ENCODE data around the gene HIF3A. TPM values are rescaled to one million over a fixed set of nuclear protein-coding genes. Genes with fewer than 3 reads are reported as not detected.
"Not testable (repeated sequence)": the region's sequence is repeated elsewhere in the genome, so short reads cannot be mapped to it uniquely, and the experiment has no call there.

The HIF3A gene
- total RNA-seq, 1 experiment from 2014 or later, result 5.2 TPM

DNA sequence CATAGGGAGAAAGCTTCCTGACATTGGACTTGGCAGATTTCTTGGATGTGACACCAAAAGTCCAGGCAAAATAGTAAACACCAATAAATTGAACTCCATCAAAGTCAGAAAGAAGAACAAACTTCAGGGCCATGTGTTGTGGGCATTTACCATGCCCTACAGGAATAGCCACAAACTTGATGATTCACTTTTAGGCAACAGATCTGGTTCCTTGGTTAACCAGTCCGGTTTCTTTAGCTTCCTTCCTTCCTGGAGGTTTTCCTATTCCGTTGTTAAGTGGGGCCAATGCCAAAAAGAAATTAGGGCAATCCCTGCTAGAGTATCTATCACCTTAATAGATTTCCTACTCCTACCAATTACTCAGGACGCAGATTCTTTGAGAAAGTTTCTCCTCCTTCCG is 42.1 kb upstream of the HIF3A start:
- DNase-seq, result no peak
- Mint-ChIP-seq H3K4me1 (ENCODE audit: low read depth, unreplicated experiment) (peaks cover 20% of the 10 kb centered on the region), H3K4me3 (ENCODE audit: unreplicated experiment) (no peak overlapping the region), H3K36me3 (ENCODE audit: insufficient read depth, unreplicated experiment) (peaks cover 6% of the 10 kb centered on the region), H3K9me3 (ENCODE audit: unreplicated experiment) (no peaks in the 10 kb centered on the region), H3K27me3 (ENCODE audit: insufficient read depth, unreplicated experiment) (no peaks in the 10 kb centered on the region), H3K27ac (ENCODE audit: unreplicated experiment) (no peak overlapping the region)
- BruUV-seq (replicated peaks), result no TSS peak
- intact Hi-C loops (cut with micrococcal nuclease; ENCODE audit: unreplicated experiment), result loop anchor here (5.0 kb wide), 1 partner anchor 42 kb away; no protein-coding TSS in a partner anchor
- POLR2A ChIA-PET, result no interaction called here
- TF ChIP-seq, protein P1, sequence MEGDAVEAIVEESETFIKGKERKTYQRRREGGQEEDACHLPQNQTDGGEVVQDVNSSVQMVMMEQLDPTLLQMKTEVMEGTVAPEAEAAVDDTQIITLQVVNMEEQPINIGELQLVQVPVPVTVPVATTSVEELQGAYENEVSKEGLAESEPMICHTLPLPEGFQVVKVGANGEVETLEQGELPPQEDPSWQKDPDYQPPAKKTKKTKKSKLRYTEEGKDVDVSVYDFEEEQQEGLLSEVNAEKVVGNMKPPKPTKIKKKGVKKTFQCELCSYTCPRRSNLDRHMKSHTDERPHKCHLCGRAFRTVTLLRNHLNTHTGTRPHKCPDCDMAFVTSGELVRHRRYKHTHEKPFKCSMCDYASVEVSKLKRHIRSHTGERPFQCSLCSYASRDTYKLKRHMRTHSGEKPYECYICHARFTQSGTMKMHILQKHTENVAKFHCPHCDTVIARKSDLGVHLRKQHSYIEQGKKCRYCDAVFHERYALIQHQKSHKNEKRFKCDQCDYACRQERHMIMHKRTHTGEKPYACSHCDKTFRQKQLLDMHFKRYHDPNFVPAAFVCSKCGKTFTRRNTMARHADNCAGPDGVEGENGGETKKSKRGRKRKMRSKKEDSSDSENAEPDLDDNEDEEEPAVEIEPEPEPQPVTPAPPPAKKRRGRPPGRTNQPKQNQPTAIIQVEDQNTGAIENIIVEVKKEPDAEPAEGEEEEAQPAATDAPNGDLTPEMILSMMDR (IDR thresholded peaks at IDR 0.05; ENCODE audit: insufficient read depth in 1 of 2, low read depth in 1 of 2, low read length in 1 of 2, severe bottlenecking in 1 of 2, unreplicated experiment in 1 of 2), result no peak
- H3K4me3 ChIP-seq (ENCODE audit: low read depth, low read length), result no peak overlapping the region
- CTCF ChIA-PET, result no interaction called here
- H3K4me1 ChIP-seq, result no peaks in the 10 kb centered on the region
- H3K27me3 ChIP-seq (replicated peaks; ENCODE audit: control insufficient read depth, insufficient read depth, low read length), result no peaks in the 10 kb centered on the region
- H3K36me3 ChIP-seq (ENCODE audit: control insufficient read depth, insufficient read depth, low read length), result no peaks in the 10 kb centered on the region
- H3K9me3 ChIP-seq, result 0 out of 2 replicates have a peak, but pooled peaks cover 4% of the 10 kb centered on the region

DNA sequence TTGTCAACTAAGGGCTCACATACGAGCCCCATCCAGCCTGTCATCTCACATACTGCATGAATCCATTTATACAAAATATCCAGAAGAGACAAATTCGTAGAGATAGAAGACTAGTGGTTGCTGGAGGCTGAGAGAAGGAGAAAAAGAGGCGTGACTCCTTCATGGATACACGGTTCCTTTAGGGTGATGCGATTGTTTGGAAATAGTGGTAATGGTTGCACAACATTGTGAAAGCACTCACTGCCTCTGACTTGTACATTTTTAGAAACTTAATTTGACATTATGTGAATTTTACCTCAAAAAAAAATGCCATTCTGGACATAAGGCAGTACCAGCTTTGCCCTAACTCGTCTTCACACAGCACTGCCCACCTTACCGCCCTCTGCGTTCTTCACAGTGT is 40.0 kb upstream of the HIF3A start:
- ChIA-PET CTCF (interaction anchor here (0.7 kb wide), 1 partner anchor 180 kb away, joined by 5 read pairs; no protein-coding TSS in a partner anchor), POLR2A (no interaction called here)

DNA sequence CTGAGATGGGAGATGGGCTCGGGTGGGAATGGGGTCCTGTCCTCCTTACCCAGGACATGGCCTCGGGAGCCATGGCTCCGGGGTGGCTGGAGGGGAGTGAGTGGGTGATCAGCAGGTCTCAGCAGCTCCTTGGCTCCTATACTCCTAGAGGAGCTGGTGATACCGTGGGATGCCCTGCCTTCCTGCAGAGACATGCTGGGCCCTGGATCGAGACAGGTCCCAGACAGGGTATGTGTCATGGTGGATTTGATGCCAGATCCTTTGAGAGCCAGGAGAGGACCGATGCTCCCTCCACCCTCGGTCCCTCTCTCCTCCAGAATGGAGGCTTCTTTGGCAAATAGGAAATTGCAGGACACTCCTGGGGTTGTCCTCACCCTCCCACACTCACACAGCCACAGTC is 35.3 kb upstream of the HIF3A start:
- H3K9me3 Mint-ChIP-seq (ENCODE audit: unreplicated experiment); H3K4me1 Mint-ChIP-seq (ENCODE audit: low read depth, unreplicated experiment); H3K9me3 ChIP-seq; H3K27ac Mint-ChIP-seq (ENCODE audit: unreplicated experiment); H3K4me3 ChIP-seq (ENCODE audit: low read depth, low read length); BruUV-seq (replicated peaks); intact Hi-C loops (cut with micrococcal nuclease; ENCODE audit: unreplicated experiment); H3K4me3 Mint-ChIP-seq (ENCODE audit: unreplicated experiment); H3K4me1 ChIP-seq; POLR2A ChIA-PET; DNase-seq; H3K36me3 ChIP-seq (ENCODE audit: control insufficient read depth, insufficient read depth, low read length); H3K27me3 Mint-ChIP-seq (ENCODE audit: insufficient read depth, unreplicated experiment); H3K27me3 ChIP-seq (replicated peaks; ENCODE audit: control insufficient read depth, insufficient read depth, low read length); H3K36me3 Mint-ChIP-seq (ENCODE audit: insufficient read depth, unreplicated experiment): not testable (repeated sequence)
- CTCF ChIA-PET, result interaction anchor here (0.7 to 1.9 kb wide), 2 partner anchors 182 to 185 kb away, joined by 3 to 7 read pairs; no protein-coding TSS in a partner anchor

More for the DNA sequence above, 40.0 kb upstream of the HIF3A start:
- peaks cover 6% of the 10 kb centered on the region for H3K4me1 Mint-ChIP-seq (ENCODE audit: low read depth, unreplicated experiment)
- H3K27ac Mint-ChIP-seq (ENCODE audit: unreplicated experiment), result no peak overlapping the region
- DNase-seq, result no peak
- TF ChIP-seq, protein P1 (IDR thresholded peaks at IDR 0.05; ENCODE audit: insufficient read depth in 1 of 2, low read depth in 1 of 2, low read length in 1 of 2, severe bottlenecking in 1 of 2, unreplicated experiment in 1 of 2), result no peak
- 0 out of 2 replicates have a peak, but pooled peaks cover 4% of the 10 kb centered on the region for H3K9me3 ChIP-seq
- BruUV-seq (replicated peaks), result no TSS peak
- H3K4me3 ChIP-seq (ENCODE audit: low read depth, low read length), result no peak overlapping the region
- no peaks in the 10 kb centered on the region for H3K27me3 Mint-ChIP-seq (ENCODE audit: insufficient read depth, unreplicated experiment)
- H3K36me3 ChIP-seq (ENCODE audit: control insufficient read depth, insufficient read depth, low read length), result no peaks in the 10 kb centered on the region
- H3K4me1 ChIP-seq, result no peaks in the 10 kb centered on the region
- H3K27me3 ChIP-seq (replicated peaks; ENCODE audit: control insufficient read depth, insufficient read depth, low read length), result no peaks in the 10 kb centered on the region
- H3K36me3 Mint-ChIP-seq (ENCODE audit: insufficient read depth, unreplicated experiment), result peaks cover 6% of the 10 kb centered on the region
- no peak overlapping the region for H3K4me3 Mint-ChIP-seq (ENCODE audit: unreplicated experiment)
- H3K9me3 Mint-ChIP-seq (ENCODE audit: unreplicated experiment), result no peaks in the 10 kb centered on the region
- intact Hi-C loops (cut with micrococcal nuclease; ENCODE audit: unreplicated experiment), result loop anchor here (5.0 kb wide), 1 partner anchor 45 kb away; no protein-coding TSS in a partner anchor

DNA sequence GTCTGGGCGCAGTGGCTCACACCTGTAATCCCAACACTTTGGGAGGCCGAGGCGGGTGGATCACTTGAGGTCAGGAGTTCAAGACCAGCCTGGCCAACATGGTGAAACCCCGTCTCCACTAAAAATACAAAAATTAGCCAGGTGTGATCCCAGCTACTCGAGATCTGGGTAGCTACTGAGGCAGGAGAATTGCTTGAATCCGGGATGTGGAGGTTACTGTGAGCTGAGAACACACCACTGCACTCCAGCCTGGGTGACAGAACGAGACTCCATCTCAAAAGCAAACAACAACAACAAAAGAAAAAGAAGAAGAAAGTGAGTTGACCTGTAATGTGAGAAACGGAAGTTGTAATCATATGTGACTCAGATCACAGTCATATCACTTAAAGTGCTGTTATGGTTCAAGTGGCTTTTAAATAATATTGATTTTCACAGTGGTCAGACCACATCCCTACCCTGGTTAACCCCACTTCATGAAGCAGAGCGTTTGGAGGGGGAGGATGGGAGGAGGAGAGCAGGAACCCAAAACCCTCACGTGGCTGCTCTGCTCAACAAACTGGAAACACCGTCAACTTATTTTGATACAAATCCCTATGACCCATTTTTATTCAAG is 34.1 kb upstream of the HIF3A start:
- H3K27ac Mint-ChIP-seq (ENCODE audit: unreplicated experiment); H3K9me3 Mint-ChIP-seq (ENCODE audit: unreplicated experiment); H3K4me1 ChIP-seq; H3K27me3 Mint-ChIP-seq (ENCODE audit: insufficient read depth, unreplicated experiment); H3K36me3 Mint-ChIP-seq (ENCODE audit: insufficient read depth, unreplicated experiment); H3K9me3 ChIP-seq; H3K27me3 ChIP-seq (replicated peaks; ENCODE audit: control insufficient read depth, insufficient read depth, low read length); POLR2A ChIA-PET; H3K36me3 ChIP-seq (ENCODE audit: control insufficient read depth, insufficient read depth, low read length); DNase-seq; H3K4me3 ChIP-seq (ENCODE audit: low read depth, low read length); BruUV-seq (replicated peaks); H3K4me3 Mint-ChIP-seq (ENCODE audit: unreplicated experiment); intact Hi-C loops (cut with micrococcal nuclease; ENCODE audit: unreplicated experiment); H3K4me1 Mint-ChIP-seq (ENCODE audit: low read depth, unreplicated experiment): not testable (repeated sequence)
- CTCF ChIA-PET, result interaction anchor here (1.9 kb wide), 1 partner anchor 186 kb away, joined by 7 read pairs; no protein-coding TSS in a partner anchor

DNA sequence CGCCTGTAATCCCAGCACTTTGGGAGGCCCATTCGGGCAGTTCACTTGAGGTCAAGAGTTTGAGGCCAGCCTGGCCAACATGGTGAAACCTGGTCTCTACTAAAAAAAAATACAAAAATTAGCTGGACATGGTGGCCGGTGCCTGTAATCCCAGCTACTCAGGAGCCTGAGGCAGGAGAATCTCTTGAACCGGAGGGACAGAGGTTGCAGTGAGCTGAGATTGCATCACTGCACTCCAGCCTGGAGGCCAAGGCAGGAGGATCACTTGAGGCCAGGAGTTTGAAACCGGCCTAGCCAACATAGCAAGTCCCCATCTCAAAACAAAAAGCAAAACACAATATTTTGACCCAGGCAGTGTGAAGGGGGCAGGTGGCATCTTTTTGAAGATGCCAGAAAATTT is 32.0 kb upstream of the HIF3A start:
- H3K27me3 ChIP-seq (replicated peaks; ENCODE audit: control insufficient read depth, insufficient read depth, low read length); H3K36me3 Mint-ChIP-seq (ENCODE audit: insufficient read depth, unreplicated experiment); DNase-seq; H3K4me3 Mint-ChIP-seq (ENCODE audit: unreplicated experiment); H3K36me3 ChIP-seq (ENCODE audit: control insufficient read depth, insufficient read depth, low read length); POLR2A ChIA-PET; BruUV-seq (replicated peaks); H3K9me3 ChIP-seq; H3K9me3 Mint-ChIP-seq (ENCODE audit: unreplicated experiment); H3K27me3 Mint-ChIP-seq (ENCODE audit: insufficient read depth, unreplicated experiment); H3K4me1 Mint-ChIP-seq (ENCODE audit: low read depth, unreplicated experiment); H3K4me1 ChIP-seq; H3K27ac Mint-ChIP-seq (ENCODE audit: unreplicated experiment); H3K4me3 ChIP-seq (ENCODE audit: low read depth, low read length): not testable (repeated sequence)
- CTCF ChIA-PET, result interaction anchor here (0.6 to 2.9 kb wide), 10 partner anchors 54 to 459 kb away, joined by 3 to 59 read pairs (median 6); partner anchors contain the start of gene IGFL2
- intact Hi-C loops (cut with micrococcal nuclease; ENCODE audit: unreplicated experiment), result loop anchor here (1.0 to 5.0 kb wide), 6 partner anchors 72 to 236 kb away; partner anchors contain the start of gene IGFL2
